HG03039 (cell line): Measurements from ENCODE around the gene SLC9A9.
A peak's percentile ranks its signal among the peaks of the same experiment; 100 is the strongest.
"Not testable (repeated sequence)": the region's sequence is repeated elsewhere in the genome, so short reads cannot be mapped to it uniquely, and the experiment has no call there.

ENCODE experiments used
- ATAC-seq: cut with Tn5 transposase; IDR thresholded peaks from one replicate; pipeline ENCODE4 v1.9.1; 2021; ENCODE audit warnings: mild to moderate bottlenecking, moderate library complexity; ENCODE audit not compliant: unreplicated experiment

SLC9A9 gene

GRCh38 chr3:143478115-143478693, 370.1 kb downstream of the SLC9A9 start:
- no peak for ATAC-seq

DNA sequence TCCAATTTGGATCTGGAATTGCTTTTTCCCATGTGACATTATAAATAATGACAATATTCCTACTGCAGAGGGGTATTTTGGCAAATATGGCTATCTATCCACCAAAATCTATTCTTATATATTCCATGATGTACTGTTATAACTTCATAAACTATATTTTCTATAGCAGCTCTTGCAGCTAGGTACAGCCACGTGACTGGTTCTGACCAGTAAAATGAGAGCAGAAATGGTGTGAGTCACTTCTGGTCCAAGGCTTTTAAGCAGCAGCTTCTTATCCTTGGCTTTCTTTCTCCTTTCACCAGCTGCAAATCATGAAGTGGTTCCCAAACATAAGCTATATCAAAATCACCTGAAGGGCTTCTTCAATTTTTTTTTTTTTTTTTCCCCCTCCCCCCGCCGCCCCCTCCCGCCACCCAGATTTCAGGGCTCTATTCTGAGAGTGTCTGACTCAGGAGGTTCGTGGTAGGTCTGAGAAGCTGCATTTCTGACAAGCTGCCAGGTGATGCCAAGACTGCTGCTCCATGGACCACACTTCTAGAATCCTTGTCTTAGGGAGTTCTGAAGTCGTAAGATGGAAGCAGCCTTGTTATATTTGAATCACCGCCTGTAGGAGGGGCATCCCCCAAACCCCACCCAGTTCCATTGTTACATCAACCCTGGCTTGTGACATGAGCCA, 371.2 kb downstream of the SLC9A9 start:
- no peak for ATAC-seq

DNA sequence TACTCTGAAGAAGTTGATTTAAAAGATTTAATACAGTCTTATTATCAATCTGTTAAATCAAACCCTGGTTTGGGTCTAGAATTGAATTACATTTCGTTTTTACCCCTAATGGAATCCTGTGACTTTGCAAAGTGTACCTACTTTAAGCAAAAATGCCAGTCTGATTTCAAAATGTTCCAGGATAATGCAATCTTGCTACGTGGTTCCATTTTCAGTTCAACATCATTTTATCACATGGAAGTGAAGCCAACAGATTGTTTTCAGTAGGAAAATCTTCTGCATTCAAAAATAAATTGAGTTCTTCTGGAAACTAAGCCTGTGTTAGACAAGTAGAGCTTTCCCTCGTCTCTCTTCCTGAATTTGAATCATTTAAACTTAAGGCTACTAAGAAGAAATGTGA, 372.3 kb downstream of the SLC9A9 start:
- ATAC-seq, result no peak

DNA sequence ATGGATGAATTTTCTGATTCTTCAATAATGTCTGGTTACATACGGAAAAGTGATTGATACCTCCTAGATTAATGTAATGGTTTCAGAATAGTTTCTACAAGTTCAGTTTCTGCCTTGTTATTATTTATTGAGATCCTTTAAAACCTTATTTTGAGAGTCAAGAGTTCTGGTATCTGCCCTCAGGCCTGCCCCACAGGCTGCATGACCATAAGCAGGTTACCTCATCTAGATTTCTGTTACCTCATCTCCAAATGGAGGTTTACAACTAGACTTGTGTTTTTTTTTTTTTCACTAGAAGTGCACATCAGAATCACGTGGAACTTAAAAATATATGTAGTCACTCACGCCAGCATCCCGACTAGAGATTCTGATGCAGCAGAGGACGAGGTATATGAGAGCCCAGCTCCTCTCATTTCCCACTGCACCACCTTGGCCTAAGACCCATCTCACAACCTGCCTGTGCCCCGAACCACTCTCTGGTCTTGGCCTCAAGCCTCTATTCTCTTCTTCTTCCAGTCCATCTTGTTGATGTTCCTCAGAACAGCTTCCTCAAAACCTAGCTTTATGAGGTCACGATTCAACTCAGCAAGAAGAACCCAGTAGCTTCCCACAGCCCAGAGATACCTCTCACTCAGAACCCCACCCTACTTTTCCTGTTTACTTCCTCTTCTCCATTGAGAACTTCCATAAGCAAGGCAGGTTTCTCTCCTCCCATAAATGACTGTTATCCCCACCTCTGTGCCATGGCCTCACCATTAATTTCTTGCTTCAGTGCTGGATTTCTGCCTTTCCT, 375.3 kb downstream of the SLC9A9 start:
- no peak for ATAC-seq

- ATAC-seq, result no peak
Observed at GRCh38 chr3:143471705-143472104, 376.6 kb downstream of the SLC9A9 start.

DNA sequence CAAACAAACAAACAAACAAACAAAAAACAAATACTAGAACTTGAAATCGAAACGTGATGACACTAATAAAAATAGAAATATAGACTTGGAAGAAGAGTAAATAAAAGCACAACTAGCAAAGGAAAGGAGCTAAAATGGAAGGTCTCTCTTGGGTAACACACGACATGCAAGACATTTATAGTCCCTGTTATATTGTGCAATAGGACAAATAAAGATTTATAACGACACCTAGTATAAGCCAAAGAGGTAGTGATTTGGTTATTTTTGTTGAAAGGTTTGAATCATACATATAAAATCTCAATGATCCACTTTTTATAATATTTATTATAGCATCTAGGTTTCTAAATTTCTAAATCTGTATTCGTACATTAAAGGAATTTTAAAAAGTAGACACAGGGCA, 379.1 kb downstream of the SLC9A9 start:
- ATAC-seq, result no peak

- no peak for ATAC-seq
Observed at GRCh38 chr3:143465666-143466065, 382.6 kb downstream of the SLC9A9 start.

GRCh38 chr3:143464850-143465249, 383.4 kb downstream of the SLC9A9 start:
- ATAC-seq, result no peak

- no peak for ATAC-seq
Observed at GRCh38 chr3:143455480-143455879, 392.8 kb downstream of the SLC9A9 start.

GRCh38 chr3:143450632-143451031, 397.6 kb downstream of the SLC9A9 start:
- ATAC-seq, result no peak

GRCh38 chr3:143447491-143447890, 400.8 kb downstream of the SLC9A9 start:
- ATAC-seq, result no peak

- peak; percentile 78 for ATAC-seq
Observed at GRCh38 chr3:143445118-143445517, 403.1 kb downstream of the SLC9A9 start.

- no peak for ATAC-seq
Observed at GRCh38 chr3:143443851-143444331, 404.4 kb downstream of the SLC9A9 start.

DNA sequence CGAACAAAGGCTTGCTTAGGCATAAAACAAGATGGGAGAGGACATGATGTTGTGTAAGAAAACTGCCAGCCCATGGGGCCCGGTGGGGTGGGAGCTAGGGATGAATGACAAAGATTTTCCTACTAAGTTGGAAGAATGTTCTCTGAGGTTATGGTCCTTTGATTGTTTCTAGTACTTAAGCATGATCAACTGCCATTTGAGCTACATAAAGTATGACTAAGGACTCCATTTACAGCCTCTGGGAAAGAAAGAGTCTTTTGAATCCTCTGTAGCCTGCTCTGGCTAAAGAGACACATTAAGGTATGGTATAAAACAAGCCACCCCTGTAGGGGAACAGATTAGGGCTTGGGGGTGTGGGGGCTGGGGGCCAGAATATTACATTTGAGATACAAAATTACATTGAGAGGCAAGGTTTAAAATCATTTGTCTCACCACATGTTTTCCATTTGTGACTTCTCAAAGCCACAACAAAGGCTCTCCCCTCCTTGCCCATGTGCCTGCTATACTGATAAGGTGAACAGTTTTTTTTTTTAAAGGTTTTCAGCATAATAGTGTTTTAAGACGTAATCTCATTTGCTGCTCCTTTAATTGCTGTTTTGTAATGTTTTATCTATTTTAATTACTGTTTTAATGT, 405.3 kb downstream of the SLC9A9 start:
- ATAC-seq, result no peak

DNA sequence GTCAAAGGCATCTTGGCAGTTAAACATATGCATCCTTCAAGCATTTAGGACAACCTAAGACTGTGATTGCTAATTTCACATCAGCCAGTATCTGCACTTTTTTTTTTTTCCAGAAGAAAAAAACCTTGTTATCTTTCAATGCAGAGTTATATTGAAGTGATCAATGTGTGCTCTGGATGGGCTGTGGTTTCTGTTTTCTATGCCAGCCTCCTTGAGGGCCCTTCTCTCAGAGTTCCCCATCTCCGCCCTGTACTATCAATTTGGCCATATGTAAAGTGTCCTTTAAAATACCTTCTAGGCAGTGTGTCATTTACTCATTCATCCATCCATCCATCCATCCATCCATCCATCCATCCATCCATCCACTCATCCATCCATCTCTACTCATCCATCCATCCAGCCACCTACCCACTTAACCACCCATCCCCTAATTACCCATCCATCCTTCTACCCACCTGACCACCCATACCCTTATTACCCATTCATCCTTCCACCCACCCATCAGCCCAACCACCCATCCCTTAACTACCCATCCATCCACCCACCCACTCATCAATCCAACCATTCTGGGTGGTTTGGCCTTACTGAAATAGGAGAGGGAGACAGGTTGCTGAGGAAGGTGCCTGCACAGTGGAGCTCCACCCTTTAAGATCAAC, 406.6 kb downstream of the SLC9A9 start:
- no peak for ATAC-seq

GRCh38 chr3:143439817-143440216, 408.5 kb downstream of the SLC9A9 start:
- ATAC-seq, result no peak

GRCh38 chr3:143437405-143437804, 410.9 kb downstream of the SLC9A9 start:
- no peak for ATAC-seq

DNA sequence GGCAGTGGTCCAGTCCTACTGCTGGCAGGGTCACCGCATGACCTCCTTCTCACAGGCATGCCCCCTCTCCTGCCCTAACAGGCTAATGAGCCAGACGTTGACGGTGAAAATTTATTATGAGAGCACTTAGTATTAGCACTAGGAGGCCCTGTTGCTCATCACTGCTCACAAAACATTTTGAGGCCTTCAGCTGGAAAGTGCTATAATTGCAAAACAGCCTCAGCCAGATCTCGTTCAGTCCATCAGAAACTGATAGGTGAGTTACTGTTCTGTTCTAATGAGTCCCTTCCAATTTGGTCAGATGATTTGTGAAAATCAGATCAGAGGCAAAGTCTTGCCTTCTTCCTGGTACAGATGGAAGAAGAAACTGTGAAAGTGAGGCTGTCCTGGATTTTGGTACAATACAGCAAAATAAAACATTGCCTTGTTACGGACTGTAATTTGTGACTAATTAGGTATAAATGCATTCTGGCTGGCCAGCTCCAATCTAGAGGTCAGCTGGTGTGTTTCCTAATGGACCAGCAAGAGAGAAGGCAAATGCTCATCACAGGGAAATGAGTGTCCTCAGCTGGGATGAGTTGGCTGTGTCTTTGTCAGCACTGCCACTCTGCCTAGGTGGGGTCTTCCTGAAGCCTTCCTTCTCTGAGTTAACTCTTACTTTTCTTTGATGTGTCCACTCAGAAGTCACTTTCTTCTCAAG, 411.9 kb downstream of the SLC9A9 start:
- no peak for ATAC-seq

GRCh38 chr3:143433787-143434378, 414.4 kb downstream of the SLC9A9 start:
- no peak for ATAC-seq

DNA sequence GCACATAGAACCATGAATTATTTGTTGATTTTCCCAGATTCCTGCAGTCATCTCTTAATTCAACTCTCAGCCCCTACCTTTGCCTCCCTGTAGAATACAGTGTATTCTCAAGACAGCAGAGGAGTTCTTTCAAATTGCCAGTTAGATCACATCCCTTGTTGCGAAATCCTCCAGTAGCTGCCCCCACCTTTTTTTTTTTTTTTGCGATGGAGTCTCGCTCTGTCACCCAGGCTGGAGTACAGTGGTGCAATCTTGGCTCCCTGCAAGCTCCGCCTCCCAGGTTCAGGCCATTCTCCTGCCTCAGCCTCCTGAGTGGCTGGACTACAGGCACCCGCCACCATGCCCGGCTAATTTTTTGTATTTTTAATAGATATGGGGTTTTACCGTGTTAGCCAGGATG, 417.0 kb downstream of the SLC9A9 start:
- not testable (repeated sequence) for ATAC-seq
